ENCODE data around the gene HDAC11.
"Not testable (repeated sequence)": the region's sequence is repeated elsewhere in the genome, so short reads cannot be mapped to it uniquely, and the experiment has no call there.

Gene HDAC11

DNA sequence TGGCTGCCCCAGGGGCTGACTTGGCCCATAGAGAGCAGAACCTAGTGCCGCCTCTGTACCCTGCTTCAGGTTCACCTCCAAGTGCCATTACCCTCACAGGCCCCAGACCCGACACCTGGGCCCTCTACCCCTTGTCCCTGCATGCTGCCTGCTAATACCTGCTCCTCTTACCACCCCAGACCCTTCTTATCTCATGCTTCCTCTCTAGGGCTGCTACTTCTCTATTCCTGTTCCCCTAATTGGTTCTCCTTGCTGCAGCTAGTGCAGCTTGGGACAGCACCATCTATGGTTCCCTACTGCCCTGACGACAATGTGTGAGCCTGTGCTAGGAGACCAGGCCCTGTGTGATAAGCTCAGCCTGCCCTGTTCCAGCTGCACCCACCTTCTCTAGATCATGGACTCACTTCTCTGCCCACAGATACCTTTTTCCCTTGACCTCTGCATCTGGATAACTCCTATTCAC is 15.3 kb downstream of the HDAC11 start:
- no peak for DNase-seq (ENCODE audit: low read depth)
- TF ChIP-seq, protein P1, sequence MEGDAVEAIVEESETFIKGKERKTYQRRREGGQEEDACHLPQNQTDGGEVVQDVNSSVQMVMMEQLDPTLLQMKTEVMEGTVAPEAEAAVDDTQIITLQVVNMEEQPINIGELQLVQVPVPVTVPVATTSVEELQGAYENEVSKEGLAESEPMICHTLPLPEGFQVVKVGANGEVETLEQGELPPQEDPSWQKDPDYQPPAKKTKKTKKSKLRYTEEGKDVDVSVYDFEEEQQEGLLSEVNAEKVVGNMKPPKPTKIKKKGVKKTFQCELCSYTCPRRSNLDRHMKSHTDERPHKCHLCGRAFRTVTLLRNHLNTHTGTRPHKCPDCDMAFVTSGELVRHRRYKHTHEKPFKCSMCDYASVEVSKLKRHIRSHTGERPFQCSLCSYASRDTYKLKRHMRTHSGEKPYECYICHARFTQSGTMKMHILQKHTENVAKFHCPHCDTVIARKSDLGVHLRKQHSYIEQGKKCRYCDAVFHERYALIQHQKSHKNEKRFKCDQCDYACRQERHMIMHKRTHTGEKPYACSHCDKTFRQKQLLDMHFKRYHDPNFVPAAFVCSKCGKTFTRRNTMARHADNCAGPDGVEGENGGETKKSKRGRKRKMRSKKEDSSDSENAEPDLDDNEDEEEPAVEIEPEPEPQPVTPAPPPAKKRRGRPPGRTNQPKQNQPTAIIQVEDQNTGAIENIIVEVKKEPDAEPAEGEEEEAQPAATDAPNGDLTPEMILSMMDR (conservative IDR thresholded peaks at IDR 0.05; ENCODE audit: low read depth, low read length), result no peak
- no peak overlapping the region for H3K4me3 ChIP-seq (ENCODE audit: low read length)

DNA sequence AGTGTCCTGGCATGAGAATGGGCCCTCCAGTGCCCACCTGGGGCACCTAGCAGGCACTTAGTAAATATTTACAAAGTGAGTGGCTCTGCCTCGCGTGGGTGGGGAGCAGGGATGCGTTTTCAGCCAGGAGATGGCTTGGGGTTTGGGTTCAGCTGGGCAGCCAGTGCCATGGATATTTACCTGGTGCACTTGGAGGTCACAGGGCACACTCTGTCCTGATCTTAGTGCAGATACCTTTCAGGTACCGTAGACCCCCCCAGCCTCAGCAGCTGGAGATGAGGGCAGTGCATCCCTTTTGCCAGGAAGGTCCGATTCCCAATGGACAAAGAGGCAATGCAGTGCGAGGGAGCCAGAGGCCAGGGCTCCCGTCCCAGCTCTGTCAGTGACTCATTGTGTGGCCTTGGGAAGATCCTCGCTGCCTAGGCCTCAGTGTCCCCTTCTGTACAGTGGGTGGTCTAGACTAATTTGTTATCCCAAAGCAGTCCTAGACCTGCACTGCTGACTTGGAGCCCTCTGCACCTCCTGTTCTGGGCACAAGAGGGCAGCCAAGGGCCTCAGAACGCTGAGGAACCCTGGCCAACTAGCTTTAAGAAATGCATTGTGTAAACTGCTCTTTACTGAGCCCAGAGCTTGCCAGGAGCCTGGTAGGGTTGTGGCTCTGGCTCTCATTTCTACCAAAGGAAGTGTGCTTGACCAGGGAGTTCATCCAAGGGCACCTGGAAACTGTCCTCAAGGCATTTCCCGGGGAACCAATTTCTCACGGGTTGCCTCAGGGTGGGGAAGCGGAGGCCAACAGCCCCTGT is 16.0 kb downstream of the HDAC11 start:
- H3K4me3 ChIP-seq (ENCODE audit: low read length), result no peak overlapping the region
- TF ChIP-seq, protein P1 (conservative IDR thresholded peaks at IDR 0.05; ENCODE audit: low read depth, low read length), result peak; percentile 97
- no peak for DNase-seq (ENCODE audit: low read depth)

DNA sequence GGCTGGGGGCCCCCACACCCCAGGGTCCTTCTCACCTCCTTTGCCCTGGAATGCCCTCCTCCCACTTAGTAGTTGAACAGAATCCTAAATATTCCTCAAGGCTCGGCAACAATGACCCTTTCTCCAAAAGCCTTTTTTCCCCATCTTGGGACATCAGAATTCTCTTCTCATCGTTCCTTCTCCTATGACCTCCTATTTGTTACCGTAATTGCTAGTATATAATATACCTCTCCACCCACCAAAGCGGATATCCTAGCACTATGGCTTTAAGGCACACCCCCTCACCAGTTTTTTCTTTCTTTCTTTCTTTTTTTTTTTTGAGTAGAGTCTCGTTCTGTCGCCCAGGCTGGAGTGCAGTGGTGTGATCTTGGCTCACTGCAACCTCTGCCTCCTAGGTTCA is 16.8 kb downstream of the HDAC11 start:
- H3K4me3 ChIP-seq (ENCODE audit: low read length), result no peak overlapping the region
- TF ChIP-seq, protein P1 (conservative IDR thresholded peaks at IDR 0.05; ENCODE audit: low read depth, low read length), result no peak
- no peak for DNase-seq (ENCODE audit: low read depth)

DNA sequence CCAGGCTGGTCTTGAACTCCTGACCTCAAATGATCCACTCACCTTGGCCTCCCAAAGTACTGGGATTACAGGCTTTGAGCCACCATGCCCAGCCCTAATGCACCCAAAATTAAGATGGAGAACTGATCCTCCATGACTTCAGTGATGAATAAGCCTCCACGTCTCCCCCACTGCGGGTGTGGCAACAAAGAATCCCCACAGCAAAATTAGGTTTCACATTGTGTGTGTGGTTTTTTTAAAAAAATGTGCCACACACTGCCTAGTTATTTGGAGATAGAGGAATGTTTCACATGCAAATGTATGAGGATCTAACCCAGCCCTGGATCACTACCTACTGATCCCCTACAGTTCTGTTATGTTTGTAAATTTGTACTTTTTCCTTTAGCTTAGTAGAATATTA is 17.3 kb downstream of the HDAC11 start:
- no peak overlapping the region for H3K4me3 ChIP-seq (ENCODE audit: low read length)
- DNase-seq (ENCODE audit: low read depth), result no peak
- TF ChIP-seq, protein P1 (conservative IDR thresholded peaks at IDR 0.05; ENCODE audit: low read depth, low read length), result no peak

DNA sequence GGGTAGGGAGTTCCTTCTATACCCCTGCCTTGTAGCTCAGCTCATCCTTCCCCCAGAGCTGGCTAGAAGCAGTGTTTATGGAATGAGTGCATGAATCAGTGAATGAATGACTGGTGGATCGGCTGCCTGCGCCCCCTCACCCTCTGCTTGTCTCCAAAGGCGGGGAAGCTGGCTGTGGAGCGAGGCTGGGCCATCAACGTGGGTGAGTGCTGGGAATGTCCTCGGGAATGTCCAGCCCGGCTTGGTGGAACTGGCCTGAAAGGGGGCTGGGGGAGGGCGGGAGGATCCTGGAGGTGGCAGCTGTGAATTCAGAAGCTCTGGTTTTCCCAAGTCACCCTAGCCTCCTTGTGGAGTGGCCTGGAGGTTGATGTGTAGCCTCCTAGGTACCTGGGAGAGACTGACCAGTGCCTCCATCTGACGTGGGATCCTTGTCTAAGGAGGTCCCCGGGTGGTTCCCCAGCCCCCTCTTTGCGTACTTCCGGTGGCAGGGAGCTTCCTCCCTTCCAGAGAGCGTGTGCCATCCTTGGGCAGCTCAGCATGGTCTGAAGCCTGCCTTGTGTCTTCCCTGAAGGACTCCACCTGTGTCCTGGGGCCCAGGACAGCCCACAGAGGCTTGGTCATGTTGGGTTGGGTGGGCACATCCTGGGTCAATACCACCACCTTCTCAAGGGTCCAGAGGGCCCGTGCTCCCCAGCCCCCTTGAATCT is 18.4 kb downstream of the HDAC11 start:
- DNase-seq (ENCODE audit: low read depth), result no peak
- no peak overlapping the region for H3K4me3 ChIP-seq (ENCODE audit: low read length)
- TF ChIP-seq, protein P1 (conservative IDR thresholded peaks at IDR 0.05; ENCODE audit: low read depth, low read length), result no peak

DNA sequence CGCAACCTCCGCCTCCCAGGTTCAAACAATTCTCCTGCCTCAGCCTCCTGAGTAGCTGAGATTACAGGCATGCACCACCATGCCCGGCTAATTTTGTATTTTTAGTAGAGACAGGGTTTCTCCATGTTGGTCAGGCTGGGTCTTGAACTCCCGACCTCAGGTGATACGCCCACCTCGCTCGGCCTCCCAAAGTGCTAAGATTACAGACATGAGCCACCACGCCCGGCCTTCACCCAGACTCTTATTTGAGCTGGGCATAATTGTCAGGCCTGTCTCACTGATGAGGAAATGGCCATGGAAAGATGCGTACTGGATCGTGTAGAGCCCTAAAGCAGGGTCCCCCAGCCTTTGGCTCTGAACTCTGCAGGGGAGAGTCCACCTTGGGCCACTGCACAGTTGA is 19.1 kb downstream of the HDAC11 start:
- not testable (repeated sequence) for H3K4me3 ChIP-seq (ENCODE audit: low read length); DNase-seq (ENCODE audit: low read depth)

DNA sequence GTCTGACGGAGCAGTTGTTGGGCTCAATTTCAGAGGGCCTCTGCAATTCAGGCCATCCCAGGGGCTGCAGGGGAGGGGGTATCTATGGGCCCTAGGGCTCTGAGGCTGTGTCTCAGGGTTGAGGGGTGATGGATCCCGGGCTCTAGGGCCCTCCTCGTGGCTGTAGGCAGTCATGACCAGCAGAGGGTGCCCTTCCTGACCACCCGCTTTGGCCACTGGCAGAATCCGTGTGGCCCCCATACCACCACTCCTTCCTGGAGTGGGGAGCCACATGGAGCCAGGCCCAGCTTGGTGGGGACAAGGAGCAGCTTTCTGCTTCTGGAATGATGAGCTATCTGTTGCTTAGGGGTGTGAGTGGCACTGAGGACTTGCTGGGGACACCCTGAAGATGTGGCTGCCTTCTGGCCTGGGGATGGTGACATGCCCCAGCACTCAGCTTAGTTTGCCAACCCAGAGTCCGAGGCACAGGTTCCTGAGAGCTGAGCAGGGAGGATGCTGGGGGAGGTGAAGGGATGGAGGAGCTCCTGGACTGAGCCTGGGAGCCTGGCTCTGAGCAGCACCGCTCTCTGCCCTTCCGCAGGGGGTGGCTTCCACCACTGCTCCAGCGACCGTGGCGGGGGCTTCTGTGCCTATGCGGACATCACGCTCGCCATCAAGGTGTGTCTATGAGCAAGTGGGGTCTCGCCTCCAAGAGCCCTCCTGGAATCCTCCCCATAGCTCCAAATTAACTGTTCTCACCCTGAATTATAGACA is 20.2 kb downstream of the HDAC11 start:
- TF ChIP-seq, protein P1 (conservative IDR thresholded peaks at IDR 0.05; ENCODE audit: low read depth, low read length), result peak; percentile 79
- DNase-seq (ENCODE audit: low read depth), result no peak
- H3K4me3 ChIP-seq (ENCODE audit: low read length), result no peak overlapping the region

All from retinal pigment epithelial cell (primary cell).